NCI-H82 treated with DMSO at 0.1 percent for 48 hours (cell line): ENCODE results near the gene FAU.
A peak's percentile ranks its signal among the peaks of the same experiment; 100 is the strongest.
"Not testable (repeated sequence)": the region's sequence is repeated elsewhere in the genome, so short reads cannot be mapped to it uniquely, and the experiment has no call there.

Experiments
- DNase-seq: peaks from one replicate; lab custom pipeline; 2025; ENCODE audit not compliant: unreplicated experiment; lab: John Stamatoyannopoulos, UW

FAU gene

DNA sequence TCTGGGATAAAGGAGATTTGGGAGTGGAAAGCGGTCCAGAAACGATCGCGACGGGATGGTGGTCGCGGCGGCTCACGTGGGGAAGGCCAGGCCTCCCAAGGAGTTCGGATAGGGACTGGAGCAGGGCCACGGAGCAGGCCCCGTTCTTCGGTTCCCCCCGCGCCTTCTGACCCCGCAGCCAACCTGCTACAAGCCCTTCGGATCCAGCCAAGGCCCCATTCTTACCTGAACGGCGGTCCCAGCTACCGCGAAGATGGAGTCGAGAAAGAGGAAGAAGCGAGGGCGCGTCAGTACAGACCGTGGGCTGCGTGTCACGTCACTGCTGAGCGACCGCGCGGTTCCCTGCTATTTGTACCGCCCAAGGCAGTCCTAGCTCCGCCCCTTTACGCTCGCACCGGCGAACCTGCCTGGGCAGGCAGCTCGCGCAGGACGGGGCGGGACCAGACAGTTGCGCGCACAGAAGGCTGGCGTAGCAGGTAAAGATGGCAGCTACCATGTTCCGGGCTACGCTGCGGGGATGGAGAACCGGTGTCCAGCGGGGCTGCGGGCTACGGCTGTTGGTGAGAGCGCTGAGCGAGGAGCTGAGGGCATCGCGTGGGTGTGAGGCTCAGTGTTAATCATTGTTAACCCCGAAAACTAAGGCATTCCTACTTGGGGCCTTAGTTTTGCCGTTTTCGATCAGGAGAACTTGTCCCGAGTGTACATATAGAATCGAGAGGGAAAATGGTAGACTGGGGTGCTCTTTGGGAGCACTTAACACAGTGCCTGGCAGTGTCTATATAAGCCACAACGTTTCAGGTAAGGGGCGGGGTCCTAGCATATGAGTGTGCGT is at the start of gene FAU, which contains the start of gene MRPL49:
Gene FAU (minus strand): TSS at position 270 of the 832 bp plus-strand sequence. CDS start 321 bp downstream, outside the sequence.
Gene MRPL49 (plus strand): TSS at position 457 of the 832 bp plus-strand sequence. CDS start 26 bp downstream, at position 483.
- DNase-seq, result peak; percentile 83

DNA sequence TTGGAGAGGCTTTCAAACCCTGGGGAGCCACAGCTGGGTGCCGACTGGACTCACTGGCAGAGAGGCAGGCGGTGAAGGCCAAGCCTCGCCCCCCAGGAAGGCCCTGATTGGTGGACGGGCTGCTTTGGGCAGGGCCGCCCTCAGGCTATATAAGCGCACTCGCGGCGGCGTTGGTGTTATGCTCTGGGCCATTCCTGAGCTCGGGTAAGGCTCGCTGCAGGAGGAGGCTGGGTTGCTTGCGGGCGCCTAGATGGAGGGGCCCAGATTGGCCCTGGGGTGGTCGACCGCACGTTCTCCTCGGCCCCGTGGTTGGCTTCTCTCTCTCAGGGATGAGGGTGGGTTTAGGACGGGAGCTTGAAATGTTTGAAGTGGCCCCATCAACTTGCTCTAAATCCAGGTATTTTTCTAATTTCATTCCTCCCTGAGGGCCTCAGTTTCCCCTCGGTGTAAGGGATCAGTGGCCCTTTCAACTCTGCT is 48.2 kb upstream of the FAU start, which contains the start of gene SPDYC:
Gene SPDYC (plus strand): TSS at position 176 of the 477 bp plus-strand sequence. CDS start 1,125 bp downstream, outside the sequence.
- no peak for DNase-seq

GRCh38 chr11:65169164-65169641 is 47.3 kb upstream of the FAU start:
- DNase-seq, result no peak

- DNase-seq, result no peak
Observed at GRCh38 chr11:65167656-65168055, 45.7 kb upstream of the FAU start.

DNA sequence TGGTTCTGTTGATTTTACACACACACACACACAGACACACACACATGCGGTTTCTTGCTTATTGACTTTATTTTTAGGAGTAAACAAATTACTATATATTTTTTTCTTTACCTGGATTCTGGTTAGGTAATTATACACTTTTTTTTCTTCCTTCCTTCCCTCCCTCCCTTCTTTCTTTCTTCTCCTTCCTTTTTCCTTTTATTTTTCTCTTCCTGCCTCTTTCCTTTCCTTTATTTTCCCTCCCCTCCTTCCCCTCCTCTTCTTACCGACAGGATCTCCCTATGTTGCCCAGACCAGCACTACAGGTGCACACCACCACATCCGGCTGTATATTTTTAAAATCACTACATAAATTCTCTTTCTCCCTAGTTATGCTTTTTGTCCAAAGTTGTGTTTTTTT is 45.0 kb upstream of the FAU start:
- no peak for DNase-seq

DNA sequence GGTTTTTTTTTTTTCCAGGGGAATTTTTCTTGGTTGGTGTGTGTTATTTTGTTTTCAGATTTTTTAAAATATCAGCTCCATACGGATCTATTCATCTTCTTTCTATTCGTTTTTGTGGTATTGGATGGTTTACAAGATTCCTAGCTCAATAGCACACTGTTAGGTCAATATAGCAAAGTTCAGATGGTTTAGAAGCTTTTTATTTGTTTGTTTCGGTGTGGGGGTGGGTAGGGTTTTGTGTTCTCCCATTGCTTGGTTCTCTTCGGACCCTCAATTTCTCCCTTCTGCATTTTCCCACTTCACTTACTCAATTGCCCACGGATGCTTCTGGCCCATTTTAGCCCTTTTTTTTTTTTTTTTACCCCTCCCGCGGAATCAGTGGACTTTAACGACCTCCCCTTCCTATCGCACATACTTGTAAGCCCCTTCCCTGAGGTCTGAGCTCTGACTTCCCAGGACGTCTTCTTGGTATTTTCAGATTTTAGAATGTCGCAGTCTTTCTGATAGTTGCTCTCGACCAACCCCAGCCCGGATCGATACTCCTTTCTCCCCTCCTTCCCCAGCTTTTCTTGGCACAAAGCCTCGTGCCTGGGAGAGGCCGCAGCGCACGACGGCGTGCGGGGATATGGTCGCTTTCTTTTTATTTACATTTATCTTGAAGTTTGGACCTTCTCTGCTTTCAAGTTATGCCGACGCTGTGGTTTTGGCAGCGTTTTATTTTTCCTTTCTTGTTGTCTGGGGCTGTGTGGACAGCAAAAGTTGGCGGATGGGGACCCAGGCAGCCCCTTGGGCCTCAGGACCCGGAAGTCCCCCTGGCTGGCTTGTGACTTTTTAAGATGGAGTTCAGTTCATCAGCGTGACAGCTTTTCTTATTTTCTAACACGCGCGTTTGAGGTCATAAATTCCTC is 43.7 kb upstream of the FAU start:
- no peak for DNase-seq

DNA sequence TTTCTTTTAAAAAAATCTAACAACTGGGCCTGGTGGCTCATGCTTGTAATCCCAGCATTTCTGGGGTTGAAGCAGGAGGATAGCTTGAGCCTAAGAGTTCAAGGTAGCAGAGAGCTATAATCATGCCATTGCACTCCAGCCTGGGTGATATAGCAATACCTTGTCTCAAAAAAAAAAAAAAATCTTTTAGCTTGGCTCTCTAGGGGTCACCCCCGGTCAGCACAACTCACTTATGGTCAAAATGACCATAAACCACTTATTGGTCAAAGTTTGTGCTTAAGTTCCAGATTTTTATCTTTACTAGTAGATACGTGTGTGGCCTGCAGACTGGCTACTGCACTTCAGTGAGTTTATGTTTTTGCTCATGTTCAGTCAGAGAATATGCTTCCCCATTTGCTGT is 41.8 kb upstream of the FAU start:
- DNase-seq, result no peak

DNA sequence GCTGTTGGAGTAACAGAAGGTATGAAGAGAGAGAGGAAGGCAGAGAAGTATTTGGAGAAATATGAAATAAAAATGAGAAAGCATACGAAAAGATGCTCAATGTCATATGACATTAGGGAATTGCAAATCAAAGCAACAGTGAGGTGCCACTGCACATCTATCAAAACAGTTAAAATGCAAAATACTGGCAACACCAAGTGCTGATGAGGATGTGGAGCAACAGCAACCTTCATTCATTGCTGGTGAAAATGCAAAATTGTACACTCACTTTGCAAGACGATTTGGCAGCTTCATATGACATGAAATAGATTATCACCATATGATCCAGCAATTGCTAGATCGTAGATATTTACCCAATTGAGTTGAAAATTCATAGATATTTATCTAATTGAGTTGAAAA is 38.7 kb upstream of the FAU start:
- DNase-seq, result no peak

GRCh38 chr11:65159012-65159411 is 37.1 kb upstream of the FAU start:
- no peak for DNase-seq

- DNase-seq, result no peak
Observed at GRCh38 chr11:65157336-65157735, 35.4 kb upstream of the FAU start.

DNA sequence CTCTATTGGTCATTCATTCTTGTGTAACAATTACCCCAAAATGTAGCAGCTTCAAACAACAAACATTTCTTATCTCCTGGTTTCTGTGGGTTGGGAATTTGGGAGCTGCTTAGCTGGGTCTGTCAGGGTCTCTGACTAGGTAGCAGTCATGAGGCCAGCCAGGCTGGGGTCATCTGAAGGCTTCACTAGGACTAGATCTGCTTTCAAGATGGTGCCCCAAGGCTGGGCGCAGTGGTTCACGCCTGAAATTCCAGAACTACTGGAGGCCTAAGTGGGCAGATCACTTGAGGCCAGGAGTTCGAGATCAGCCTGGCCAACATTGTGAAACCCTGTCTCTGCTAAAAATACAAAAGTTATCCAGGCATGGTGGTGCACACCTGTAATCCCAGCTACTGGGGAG is 35.0 kb upstream of the FAU start:
- no peak for DNase-seq

DNA sequence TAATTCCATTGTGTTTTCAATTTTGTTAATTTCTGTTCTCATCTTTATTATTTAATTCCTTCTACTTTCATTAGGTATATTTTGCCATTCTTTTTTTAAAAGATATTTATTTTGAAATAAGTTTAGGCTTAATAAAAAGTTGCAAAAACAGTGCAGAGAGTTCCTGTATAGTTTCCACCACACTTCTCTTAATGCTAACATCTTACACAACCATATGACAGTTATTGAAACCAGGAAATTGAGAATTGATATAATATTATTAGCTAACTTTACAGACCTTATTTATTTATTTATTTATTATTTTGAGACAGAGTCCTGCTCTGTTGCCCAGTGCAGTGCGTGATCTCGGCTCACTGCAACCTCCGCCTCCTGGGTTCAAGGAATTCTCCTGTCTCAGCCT is 34.3 kb upstream of the FAU start:
- no peak for DNase-seq

GRCh38 chr11:65152122-65152521 is 30.2 kb upstream of the FAU start:
- no peak for DNase-seq

DNA sequence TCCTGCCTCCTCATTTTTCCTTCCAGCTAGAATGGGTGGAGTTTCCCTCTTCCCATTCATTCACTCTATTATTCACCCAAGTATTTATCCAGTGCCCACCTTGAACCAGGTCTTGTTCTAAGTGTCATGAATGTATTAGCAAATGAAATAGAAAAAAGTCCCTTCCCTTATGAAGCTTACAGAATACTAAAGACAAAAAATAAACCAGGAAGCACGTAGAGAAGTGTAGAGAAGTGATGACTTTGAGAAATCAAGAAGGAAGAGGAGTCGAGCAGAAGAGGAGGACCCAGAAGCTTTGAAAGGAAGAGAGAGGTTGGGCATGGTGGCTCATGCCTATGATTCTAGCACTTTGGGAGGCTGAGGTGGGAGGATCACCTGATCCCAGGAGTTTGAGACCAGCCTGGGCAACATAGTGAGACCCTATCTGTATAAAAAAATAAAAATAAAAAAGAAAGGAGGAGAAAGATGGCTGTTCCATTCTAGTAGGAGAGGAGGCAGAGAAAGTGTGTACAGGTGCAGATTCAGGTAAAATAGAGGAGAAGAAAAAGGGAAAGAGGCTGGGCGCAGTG is 29.5 kb upstream of the FAU start:
- DNase-seq, result no peak

DNA sequence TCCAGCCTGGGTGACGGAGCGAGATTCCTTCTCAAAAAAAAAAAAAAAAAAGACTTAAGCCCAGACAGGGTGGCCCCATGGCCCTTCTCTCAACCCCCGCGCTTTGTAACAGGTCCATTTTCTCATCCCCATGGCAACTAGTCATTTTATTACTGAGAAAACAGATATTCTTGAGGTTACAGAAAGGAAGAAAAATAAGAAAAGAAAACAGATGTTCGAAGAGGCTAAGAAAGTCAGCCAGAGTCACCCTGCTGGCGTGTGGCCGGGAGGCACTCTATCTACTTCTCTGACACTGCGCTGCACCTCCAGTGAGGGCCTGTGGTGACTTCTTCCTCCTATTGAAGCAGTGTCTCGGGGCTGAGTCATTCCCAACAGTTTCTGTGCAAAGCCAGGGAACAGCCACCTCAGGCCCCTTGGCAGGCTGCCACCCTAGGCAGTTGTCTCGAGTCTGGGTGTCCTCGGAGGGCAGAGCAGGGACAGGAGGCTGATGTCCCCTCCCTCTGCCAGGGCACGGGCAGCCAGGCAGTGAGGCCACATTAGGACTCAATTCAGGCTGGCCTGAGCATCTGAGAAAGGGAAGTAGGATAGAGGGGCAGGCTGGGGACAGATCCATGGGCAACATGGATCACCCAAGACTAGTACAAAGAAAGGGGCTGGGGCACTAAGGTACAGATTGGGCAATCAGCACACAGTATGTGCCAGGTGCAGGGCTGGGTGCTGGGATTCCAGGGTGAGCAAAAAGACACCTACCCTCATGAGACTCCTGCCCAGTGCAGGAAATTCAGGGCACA is 28.8 kb upstream of the FAU start:
- DNase-seq, result no peak

DNA sequence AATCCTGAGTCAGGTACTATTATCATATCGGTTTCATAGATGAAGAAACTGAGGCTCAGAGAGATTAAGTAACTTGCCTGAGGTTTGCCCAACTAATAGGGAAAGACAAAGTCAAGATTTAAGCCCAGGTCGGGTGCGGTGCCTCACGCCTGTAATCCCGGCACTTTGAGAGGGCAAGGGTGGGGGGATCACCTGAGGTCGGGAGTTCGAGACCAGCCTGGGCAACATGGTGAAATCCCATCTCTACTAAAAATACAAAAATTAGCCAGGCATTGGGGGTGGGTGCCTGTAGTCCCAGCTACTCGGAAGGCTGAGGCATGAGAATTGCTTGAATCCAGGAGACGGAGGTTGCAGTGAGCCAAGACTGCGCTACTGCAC is 28.2 kb upstream of the FAU start:
- not testable (repeated sequence) for DNase-seq

GRCh38 chr11:65148657-65149056 is 26.7 kb upstream of the FAU start:
- DNase-seq, result no peak

DNA sequence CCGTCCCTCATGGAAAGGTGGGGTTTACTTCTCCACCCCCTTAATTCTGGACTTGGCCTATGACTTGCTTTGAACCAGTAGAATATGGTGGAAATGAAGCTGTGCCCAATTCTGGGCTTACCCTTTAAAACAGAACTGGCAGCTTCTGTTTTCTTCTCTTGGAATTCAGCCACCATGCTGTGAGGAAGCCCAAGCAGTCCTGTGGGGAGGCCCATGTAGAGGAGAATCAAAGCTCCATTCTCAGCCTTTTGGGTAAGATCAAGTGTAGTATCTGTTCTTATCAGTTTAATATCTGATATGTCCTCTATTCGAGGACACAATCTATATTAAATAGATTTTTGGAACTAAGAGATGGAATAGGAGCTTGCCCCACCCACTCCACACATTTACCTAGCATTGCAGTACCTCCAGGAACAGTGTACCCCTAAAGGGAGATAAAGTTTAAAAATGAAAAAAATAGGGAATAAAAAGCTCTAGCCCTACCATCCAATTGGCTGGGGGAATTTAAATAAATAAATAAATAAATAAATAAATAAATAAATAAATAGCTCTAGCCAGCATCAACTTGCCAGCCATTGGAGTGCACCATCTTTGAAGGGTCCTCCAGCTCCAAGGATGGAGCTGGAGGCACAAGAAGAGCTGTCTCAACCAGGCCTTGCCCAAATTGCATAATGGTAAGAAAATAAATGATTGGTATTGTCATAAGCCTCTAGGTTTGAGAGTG is 25.6 kb upstream of the FAU start:
- DNase-seq, result no peak

DNA sequence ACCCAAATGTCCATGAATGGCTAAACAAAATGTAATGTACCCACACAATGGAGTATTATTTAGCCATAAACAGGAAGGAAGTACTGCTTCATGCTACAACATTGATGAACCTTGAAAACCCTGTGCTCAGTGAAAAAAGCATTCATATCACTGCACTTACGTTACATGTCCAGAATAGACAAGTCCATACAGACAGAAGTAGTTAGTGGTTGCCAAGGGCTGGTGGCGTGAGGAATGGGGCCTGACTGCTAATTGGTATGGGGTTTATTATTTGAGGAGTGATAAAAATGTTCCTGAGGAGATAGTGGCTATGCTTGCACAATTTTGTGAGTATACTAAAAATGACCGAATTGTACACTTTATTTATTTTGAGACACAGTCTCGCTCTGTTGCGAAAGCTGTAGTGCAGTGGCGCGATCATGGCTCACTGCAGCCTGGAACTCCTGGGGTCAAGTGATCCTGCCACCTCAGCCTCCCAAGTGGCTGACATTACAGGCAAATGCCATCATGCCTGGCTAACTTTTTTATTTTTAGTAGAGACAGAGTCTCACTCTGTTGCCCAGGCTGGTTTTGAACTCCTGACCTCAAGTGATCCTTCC is 20.1 kb upstream of the FAU start:
- no peak for DNase-seq
